B cell (primary cell): ENCODE data around the gene CDC42EP2. TPM values are rescaled to one million over a fixed set of nuclear protein-coding genes. Genes with fewer than 3 reads are reported as not detected.

ENCODE experiments used
- ATAC-seq: fragments of 200-7000 bp; cut with Tn5 transposase; one replicate; pipeline ENCODE4 v1.10.0; 2021; ENCODE audit warnings: low read depth, mild to moderate bottlenecking, moderate number of reproducible peaks, moderate library complexity
- CTCF ChIA-PET: fragments of 350-600 bp; sonication (Branson Sonifier 250); formaldehyde crosslinking; loops from one replicate; lab custom pipeline; 2021; ENCODE audit warnings: antibody characterized with exemption, inconsistent platforms; lab: Charles Lee
- POLR2A ChIA-PET: fragments of 350-600 bp; sonication (Branson Sonifier 250); formaldehyde crosslinking; loops from one replicate; lab custom pipeline; 2021; ENCODE audit warnings: antibody characterized with exemption; lab: Charles Lee
- DNase-seq: peaks from one replicate; pipeline ENCODE4 v3.0.0; 2013
- H2AFZ ChIP-seq: 2 replicates; pipeline ENCODE4 v1.6.1; 2012; ENCODE audit warnings: mild to moderate bottlenecking, low read depth, low read length; ENCODE audit not compliant: insufficient read depth, poor library complexity, severe bottlenecking
- H3K27ac ChIP-seq, 2 donors: 1 replicate in 1 of 2; 2 replicates in 1 of 2; pipeline ENCODE4 v1.5.1; 2012 to 2013; ENCODE audit warnings: low read length in 2 of 2, mild to moderate bottlenecking in 2 of 2, moderate library complexity in 1 of 2
- H3K27me3 ChIP-seq, 4 experiments: fragments of 200-600 bp in 1 of 4; sonication (generic) in 1 of 4; replicated peaks in 1 of 4; 1 replicate in 2 of 4; 2 replicates in 2 of 4; pipeline versions ENCODE4 v1.6.1 to v1.7.0; 2013 to 2016; ENCODE audit warnings: low read length in 3 of 4, mild to moderate bottlenecking in 2 of 4, mixed read lengths in 1 of 4, moderate library complexity in 1 of 4; ENCODE audit not compliant: insufficient read depth in 4 of 4, control insufficient read depth in 3 of 4; ENCODE audit errors: control extremely low read depth in 1 of 4
- H3K36me3 ChIP-seq, 2 experiments: replicated peaks in 1 of 2; 1 replicate in 1 of 2; 2 replicates in 1 of 2; pipeline versions ENCODE4 v1.6.1 to v1.7.1; 2013; ENCODE audit warnings: low read length in 1 of 2; ENCODE audit not compliant: insufficient read depth in 2 of 2, control insufficient read depth in 1 of 2; ENCODE audit errors: control extremely low read depth in 1 of 2, extremely low read depth in 1 of 2
- H3K4me1 ChIP-seq, 2 donors: fragments of 200-600 bp in 1 of 2; sonication (generic) in 1 of 2; 1 replicate in 1 of 2; 2 replicates in 1 of 2; pipeline versions ENCODE4 v1.5.1 to v1.6.1; 2013 to 2017; ENCODE audit warnings: low read length in 2 of 2; ENCODE audit not compliant: control insufficient read depth in 2 of 2, insufficient read depth in 2 of 2
- H3K4me2 ChIP-seq: replicated peaks from 2 replicates; pipeline ENCODE3; 2012; ENCODE audit warnings: mild to moderate bottlenecking, low read depth, low read length; ENCODE audit not compliant: poor library complexity, severe bottlenecking
- H3K4me3 ChIP-seq, 5 experiments: fragments of 200-600 bp in 1 of 5; sonication (generic) in 1 of 5; 1 replicate in 3 of 5; 2 replicates in 2 of 5; pipeline versions ENCODE4 v1.5.1 to v1.7.0; 2011 to 2016; ENCODE audit warnings: low read length in 4 of 5, mild to moderate bottlenecking in 4 of 5, low read depth in 2 of 5, control low read depth in 1 of 5, moderate library complexity in 1 of 5; ENCODE audit not compliant: insufficient read depth in 1 of 5; ENCODE audit errors: control extremely low read depth in 1 of 5, extremely low read depth in 1 of 5
- H3K79me2 ChIP-seq: fragments of 200-600 bp; sonication (generic); one replicate; pipeline ENCODE4 v1.6.0; 2016; ENCODE audit warnings: low read length; ENCODE audit not compliant: control insufficient read depth, insufficient read depth
- H3K9ac ChIP-seq: fragments of 200-600 bp; sonication (generic); 2 replicates; pipeline ENCODE4 v1.6.1; 2017; ENCODE audit warnings: mild to moderate bottlenecking, low read length, moderate library complexity
- H3K9me3 ChIP-seq, 3 donors: one replicate each; pipeline versions ENCODE4 v1.6.1 to v1.7.1; 2013; ENCODE audit warnings: low read length in 2 of 3; ENCODE audit not compliant: control insufficient read depth in 2 of 3, insufficient read depth in 1 of 3; ENCODE audit errors: control extremely low read depth in 1 of 3
- H4K20me1 ChIP-seq: 2 replicates; pipeline ENCODE4 v1.6.0; 2012; ENCODE audit warnings: mild to moderate bottlenecking, low read length; ENCODE audit not compliant: insufficient read depth, control insufficient read depth, poor library complexity, severe bottlenecking
- H3K27ac Mint-ChIP-seq: one replicate; pipeline ENCODE4 v1.8.0; 2021; ENCODE audit warnings: mixed read lengths
- H3K27me3 Mint-ChIP-seq: one replicate; pipeline ENCODE4 v1.8.0; 2021; ENCODE audit warnings: mixed read lengths
- H3K4me1 Mint-ChIP-seq: one replicate; pipeline ENCODE4 v1.8.0; 2021; ENCODE audit warnings: mixed read lengths
- H3K4me3 Mint-ChIP-seq: one replicate; pipeline ENCODE4 v1.8.0; 2021; ENCODE audit warnings: mixed read lengths
- H3K9me3 Mint-ChIP-seq: one replicate; pipeline ENCODE4 v1.8.0; 2022; ENCODE audit warnings: mixed read lengths; ENCODE audit not compliant: insufficient read depth
- EZH2 ChIP-seq: IDR thresholded peaks from 2 replicates; pipeline ENCODE4 v1.6.1; 2012; ENCODE audit warnings: borderline replicate concordance, low read depth, mild to moderate bottlenecking, moderate library complexity, low read length; ENCODE audit not compliant: insufficient read depth, poor library complexity, severe bottlenecking
- WGBS: methylation state at CpG from one replicate; pipeline ENCODE4 v1.1.5; 2013; ENCODE audit warnings: missing lambda C conversion rate; ENCODE audit not compliant: insufficient coverage; 5-methylcytosine and 5-hydroxymethylcytosine counted together
- intact Hi-C: fragments of 100-400 bp; cut with micrococcal nuclease; formaldehyde crosslinking; loops from one replicate; pipeline ENCODE4 v1.10.0; 2022
- polyA plus RNA-seq: library from polyadenylated mRNA; depleted of rRNA; stranded (reverse); fragments of >200 nt; gene quantifications from 2 replicates; pipeline ENCODE4 v1.2.3, GENCODE V29; 2012
- total RNA-seq, 2 donors: library from RNA; stranded (reverse); fragments of 120-200 nt in 1 of 2; gene quantifications; 1 replicate in 1 of 2; 2 replicates in 1 of 2; pipeline versions ENCODE4 v1.2.3 to v1.2.4, GENCODE V29; 2013 to 2022
- TF ChIP-seq, protein P1 (sequence below): fragments of 200-600 bp; IDR thresholded peaks from one replicate; pipeline ENCODE4 v1.8.0; 2022; ENCODE audit warnings: antibody characterized with exemption, mild to moderate bottlenecking

CDC42EP2 gene
- total and polyA plus RNA-seq, 2 donors (not counting 1 experiment from before 2014, with no cell fraction given): 0.69 to 1.1 TPM

DNA sequence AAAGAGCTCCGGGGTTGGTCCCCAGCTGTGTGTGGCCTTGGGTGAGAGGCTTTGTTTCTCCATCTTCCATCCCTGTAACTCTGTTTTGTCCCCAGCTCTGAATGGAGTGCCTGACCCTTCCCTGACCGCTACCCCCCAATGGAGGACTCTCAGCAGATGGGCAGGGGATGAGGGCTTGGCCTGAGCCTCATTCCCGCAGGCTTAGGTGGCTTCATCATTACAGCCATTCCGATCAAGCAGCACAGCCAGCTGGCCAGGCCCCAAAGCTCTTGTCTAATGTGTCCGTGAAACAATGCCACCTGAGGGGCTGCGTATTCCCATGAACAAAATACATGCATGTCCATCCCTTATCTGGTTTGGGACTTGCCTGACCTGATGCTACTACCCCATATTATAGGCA lies 3.9 kb upstream of the CDC42EP2 start:
- ChIA-PET POLR2A (interaction anchor here (0.5 kb wide), 1 partner anchor 450 kb away, joined by 3 read pairs; no protein-coding TSS in a partner anchor), CTCF (interaction anchor here (1.0 to 2.7 kb wide), 2 partner anchors 19 to 35 kb away, joined by 5 to 9 read pairs; no protein-coding TSS in a partner anchor)
- TF ChIP-seq, protein P1, sequence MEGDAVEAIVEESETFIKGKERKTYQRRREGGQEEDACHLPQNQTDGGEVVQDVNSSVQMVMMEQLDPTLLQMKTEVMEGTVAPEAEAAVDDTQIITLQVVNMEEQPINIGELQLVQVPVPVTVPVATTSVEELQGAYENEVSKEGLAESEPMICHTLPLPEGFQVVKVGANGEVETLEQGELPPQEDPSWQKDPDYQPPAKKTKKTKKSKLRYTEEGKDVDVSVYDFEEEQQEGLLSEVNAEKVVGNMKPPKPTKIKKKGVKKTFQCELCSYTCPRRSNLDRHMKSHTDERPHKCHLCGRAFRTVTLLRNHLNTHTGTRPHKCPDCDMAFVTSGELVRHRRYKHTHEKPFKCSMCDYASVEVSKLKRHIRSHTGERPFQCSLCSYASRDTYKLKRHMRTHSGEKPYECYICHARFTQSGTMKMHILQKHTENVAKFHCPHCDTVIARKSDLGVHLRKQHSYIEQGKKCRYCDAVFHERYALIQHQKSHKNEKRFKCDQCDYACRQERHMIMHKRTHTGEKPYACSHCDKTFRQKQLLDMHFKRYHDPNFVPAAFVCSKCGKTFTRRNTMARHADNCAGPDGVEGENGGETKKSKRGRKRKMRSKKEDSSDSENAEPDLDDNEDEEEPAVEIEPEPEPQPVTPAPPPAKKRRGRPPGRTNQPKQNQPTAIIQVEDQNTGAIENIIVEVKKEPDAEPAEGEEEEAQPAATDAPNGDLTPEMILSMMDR: no peak
- TF ChIP-seq EZH2: no peak
- Histone ChIP-seq H3K4me2 (no peak overlapping the region), H3K4me3 (no peak overlapping the region), H3K4me1 (peaks cover 6 to 13% of the 10 kb centered on the region in 2 donors), H3K27me3 (peaks cover 0 to 12% (median 5%) of the 10 kb centered on the region in 4 experiments), H3K79me2 (no peaks in the 10 kb centered on the region), H3K27ac (no peak overlapping the region), H4K20me1 (no peaks in the 10 kb centered on the region), H3K9ac (no peak overlapping the region), H3K9me3 (no peaks in the 10 kb centered on the region), H3K36me3 (no peaks in the 10 kb centered on the region), H2AFZ (no peak overlapping the region)
- peaks cover 6% of the 10 kb centered on the region for H3K4me1 Mint-ChIP-seq
- H3K27me3 Mint-ChIP-seq: peaks cover 9% of the 10 kb centered on the region
- H3K27ac Mint-ChIP-seq: no peak overlapping the region
- DNase-seq (no peak), ATAC-seq (no peak)
- 97% methylated on average over 4 of the region's 6 CpGs for WGBS
- intact Hi-C loops: no loop called here
- no peak overlapping the region for H3K4me3 Mint-ChIP-seq
- no peaks in the 10 kb centered on the region for H3K9me3 Mint-ChIP-seq

DNA sequence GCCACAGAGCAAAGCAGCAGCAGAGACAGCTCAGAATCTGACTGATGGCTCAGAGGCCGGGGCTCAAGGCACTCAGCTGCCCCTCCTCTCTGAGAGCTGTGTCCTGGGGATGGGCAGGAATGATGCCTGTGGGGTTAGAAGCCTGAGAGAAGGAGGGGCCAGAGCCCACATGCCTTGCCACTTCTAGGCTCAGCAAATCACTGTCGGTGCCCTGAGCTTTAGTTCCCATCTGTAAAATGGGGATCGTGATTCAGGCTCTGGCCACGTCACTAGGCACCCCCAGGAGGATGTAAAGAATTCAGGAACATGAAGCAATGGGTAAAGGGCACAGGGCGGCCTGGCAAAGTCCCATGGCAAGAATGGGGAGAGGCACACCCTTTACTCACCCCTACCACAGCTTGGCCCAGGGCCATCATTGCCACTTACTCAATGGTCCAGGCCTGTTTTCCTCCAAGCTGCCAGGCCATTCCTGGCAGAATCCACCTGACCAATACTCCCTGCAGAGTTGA lies 3.4 kb upstream of the CDC42EP2 start:
- CTCF ChIA-PET: interaction anchor here (1.0 to 7.4 kb wide), 3 partner anchors 18 to 36 kb away, joined by 5 to 214 read pairs (median 9); partner anchors contain the start of gene DPF2
- Histone ChIP-seq H3K4me3 (no peak overlapping the region), H3K27ac (no peak overlapping the region), H3K27me3 (peaks cover 0 to 12% (median 5%) of the 10 kb centered on the region in 4 experiments), H3K36me3 (no peaks in the 10 kb centered on the region), H3K4me1 (peaks cover 8 to 17% of the 10 kb centered on the region in 2 donors), H3K9ac (no peak overlapping the region), H3K4me2 (no peak overlapping the region), H4K20me1 (no peaks in the 10 kb centered on the region), H3K9me3 (no peaks in the 10 kb centered on the region), H3K79me2 (no peaks in the 10 kb centered on the region), H2AFZ (no peak overlapping the region)
- intact Hi-C loops: no loop called here
- Mint-ChIP-seq H3K27ac (no peak overlapping the region), H3K4me1 (peaks cover 10% of the 10 kb centered on the region), H3K4me3 (no peak overlapping the region), H3K9me3 (no peaks in the 10 kb centered on the region), H3K27me3 (peaks cover 9% of the 10 kb centered on the region)
- POLR2A ChIA-PET: interaction anchor here (0.5 kb wide), 1 partner anchor 450 kb away, joined by 3 read pairs; no protein-coding TSS in a partner anchor
- ATAC-seq: no peak
- WGBS: 87% methylated on average over 2 of the region's 5 CpGs
- TF ChIP-seq, protein P1: no peak
- no peak for TF ChIP-seq EZH2
- no peak for DNase-seq
